ENCODE data around the gene ZNF738. TPM values are rescaled to one million over a fixed set of nuclear protein-coding genes. Genes with fewer than 3 reads are reported as not detected.

The ZNF738 gene
- total RNA-seq, 2 donors from 2014 or later: 7.5 to 7.9 TPM

Other genes with a start within 250 kb of the ZNF738 start
- gene ZNF431, start 217.0 kb upstream of the ZNF738 start, total RNA-seq: 10 to 100 TPM; 20.9 to 21.0 TPM
- 10 to 100 TPM; 14.9 to 16.5 TPM for gene ZNF708, start 29.6 kb upstream of the ZNF738 start, total RNA-seq
- gene ZNF493, start 38.1 kb downstream of the ZNF738 start, total RNA-seq: 10 to 100 TPM; 25.6 to 33.9 TPM
- 10 to 100 TPM; 10.7 to 12.4 TPM for gene ZNF429, start 146.6 kb downstream of the ZNF738 start, total RNA-seq

Data from T-helper 17 cell (primary cell).